ENCODE results near the gene NCOA1. TPM values are rescaled to one million over a fixed set of nuclear protein-coding genes. Genes with fewer than 3 reads are reported as not detected.
"Not testable (repeated sequence)": the region's sequence is repeated elsewhere in the genome, so short reads cannot be mapped to it uniquely, and the experiment has no call there.

The NCOA1 gene
- total RNA-seq, 3 donors from 2014 or later, result 34.8 to 55.6 (median 43.6) TPM

- Histone ChIP-seq H3K36me3 (ENCODE audit: low read depth) (no peaks in the 10 kb centered on the region), H3K9me3 (no peaks in the 10 kb centered on the region), H3K4me1 (ENCODE audit: low read depth) (no peaks in the 10 kb centered on the region), H3K4me3 (no peak overlapping the region)
- intact Hi-C loops (cut with DNase I, micrococcal nuclease), result no loop called here
- DNase-seq (no peak), ATAC-seq (no peak)
- no peak for TF ChIP-seq CTCF (IDR thresholded peaks at IDR 0.05)
Observed at GRCh38 chr2:24461685-24462084, 29.4 kb upstream of the NCOA1 start.

- no peak for TF ChIP-seq CTCF (IDR thresholded peaks at IDR 0.05)
- DNase-seq, result no peak
- intact Hi-C loops (cut with DNase I, micrococcal nuclease), result no loop called here
Observed at GRCh38 chr2:24463271-24463670, 27.8 kb upstream of the NCOA1 start.

GRCh38 chr2:24466871-24467870 lies 23.9 kb upstream of the NCOA1 start:
- no peak overlapping the region for H3K4me3 ChIP-seq
- no peak for ATAC-seq
- TF ChIP-seq CTCF (IDR thresholded peaks at IDR 0.05), result no peak

More at GRCh38 chr2:24463271-24463670, 27.8 kb upstream of the NCOA1 start:
- Histone ChIP-seq H3K4me1 (ENCODE audit: low read depth) (no peaks in the 10 kb centered on the region), H3K36me3 (ENCODE audit: low read depth) (no peaks in the 10 kb centered on the region), H3K4me3 (no peak overlapping the region), H3K9me3 (no peaks in the 10 kb centered on the region)
- ATAC-seq, result no peak

GRCh38 chr2:24468453-24468852 lies 22.6 kb upstream of the NCOA1 start:
- intact Hi-C loops (cut with DNase I, micrococcal nuclease); H3K9me3 ChIP-seq; H3K36me3 ChIP-seq (ENCODE audit: low read depth); H3K4me1 ChIP-seq (ENCODE audit: low read depth); ATAC-seq; H3K4me3 ChIP-seq; DNase-seq: not testable (repeated sequence)

More at GRCh38 chr2:24466871-24467870, 23.9 kb upstream of the NCOA1 start:
- intact Hi-C loops (cut with DNase I, micrococcal nuclease), result no loop called here
- DNase-seq, result no peak
- Histone ChIP-seq H3K9me3 (no peaks in the 10 kb centered on the region), H3K4me1 (ENCODE audit: low read depth) (no peaks in the 10 kb centered on the region), H3K36me3 (ENCODE audit: low read depth) (no peaks in the 10 kb centered on the region)

GRCh38 chr2:24469148-24469650 lies 21.9 kb upstream of the NCOA1 start:
- ATAC-seq, result no peak
- no peak overlapping the region for H3K4me3 ChIP-seq
- intact Hi-C loops (cut with DNase I, micrococcal nuclease), result no loop called here
- no peaks in the 10 kb centered on the region for H3K4me1 ChIP-seq (ENCODE audit: low read depth)
- no peak for DNase-seq
- H3K9me3 ChIP-seq, result no peaks in the 10 kb centered on the region
- TF ChIP-seq CTCF (IDR thresholded peaks at IDR 0.05), result no peak
- H3K36me3 ChIP-seq (ENCODE audit: low read depth), result no peaks in the 10 kb centered on the region

- DNase-seq (no peak), ATAC-seq (no peak)
- intact Hi-C loops (cut with DNase I, micrococcal nuclease), result no loop called here
- Histone ChIP-seq H3K4me1 (ENCODE audit: low read depth) (no peaks in the 10 kb centered on the region), H3K4me3 (no peak overlapping the region), H3K36me3 (ENCODE audit: low read depth) (no peaks in the 10 kb centered on the region), H3K9me3 (no peaks in the 10 kb centered on the region)
- TF ChIP-seq CTCF (IDR thresholded peaks at IDR 0.05), result no peak
Observed at GRCh38 chr2:24471662-24472061, 19.4 kb upstream of the NCOA1 start.
